ENCODE results near the gene ZCCHC14.

DNA sequence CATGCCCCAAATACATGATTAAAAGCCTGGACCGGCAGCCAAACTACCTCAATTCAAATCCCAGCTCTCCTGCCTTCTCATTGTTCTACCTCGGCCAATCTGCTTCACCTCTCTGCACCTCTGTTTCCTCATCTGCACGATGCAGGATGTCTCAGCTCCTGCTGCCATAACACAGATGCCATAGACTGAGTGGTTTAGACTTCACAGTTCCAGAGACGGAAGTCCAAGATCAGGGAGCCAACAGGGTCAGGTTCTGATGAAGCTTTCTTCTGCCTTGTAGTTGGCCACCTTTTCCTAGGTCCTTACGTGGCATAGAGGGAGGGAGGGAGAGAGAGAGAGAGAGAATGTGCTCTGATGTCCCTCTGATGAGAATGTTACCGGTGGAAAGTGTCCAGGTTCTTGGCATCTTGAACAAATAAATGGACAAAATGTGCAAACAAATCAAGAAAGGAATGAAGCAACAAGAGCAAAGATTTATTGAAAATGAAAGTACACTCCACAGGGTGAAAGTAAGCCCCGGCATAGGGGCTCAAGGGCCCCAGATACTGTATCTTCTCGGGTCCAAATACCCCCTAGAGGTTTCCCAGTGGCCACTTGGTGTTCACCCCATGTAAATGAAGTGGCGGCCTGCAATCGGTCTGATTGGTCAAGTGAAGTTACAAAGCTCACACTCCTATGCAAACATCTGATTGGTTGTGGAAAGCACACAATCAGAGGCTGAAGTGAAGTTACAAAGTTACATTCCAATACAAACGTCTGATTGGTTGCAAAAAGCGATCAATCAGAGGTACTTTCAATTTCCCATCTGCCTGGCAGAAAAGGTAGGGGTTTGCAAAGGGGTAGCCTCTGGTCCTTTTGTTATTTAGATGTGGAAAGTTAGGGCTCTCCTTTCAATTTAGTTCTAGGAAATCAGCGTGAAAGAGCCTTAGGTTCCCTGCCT is 43.3 kb upstream of the ZCCHC14 start:
- TF ChIP-seq CTCF (IDR thresholded peaks at IDR 0.05; ENCODE audit: poor library complexity): no peak
- no peak for TF ChIP-seq EZH2 (IDR thresholded peaks at IDR 0.05; ENCODE audit: borderline replicate concordance)

All from hepatocyte (in vitro differentiated cells).